GM12878 (cell line): ENCODE measurements around the gene ADARB1. TPM values are rescaled to one million over a fixed set of nuclear protein-coding genes. Genes with fewer than 3 reads are reported as not detected.
A peak's percentile ranks its signal among the peaks of the same experiment; 100 is the strongest.

Source experiments
- ATAC-seq: fragments of 200-7000 bp; cut with Tn5 transposase; 3 replicates; pipeline ENCODE4 v1.9.1; 2020; ENCODE audit warnings: mild to moderate bottlenecking, moderate library complexity
- BruUV-seq: library from RNA; stranded (reverse); fragments of 400-500 nt; replicated peaks from 2 replicates; lab custom pipeline; 2021; lab: Mats Ljungman, UMichigan
- CTCF ChIA-PET: fragments of 300-600 bp; sonication (Branson Sonifier 250); formaldehyde crosslinking; extraction: SDS; loops from one replicate; lab custom pipeline; 2021; ENCODE audit warnings: inconsistent platforms; lab: Yijun Ruan, JAX
- POLR2A ChIA-PET: fragments of 350-600 bp; formaldehyde crosslinking; extraction: SDS; loops from one replicate; lab custom pipeline; 2021; ENCODE audit warnings: inconsistent platforms; lab: Charles Lee
- RAD21 ChIA-PET: fragments of 300-600 bp; sonication (Branson Sonifier 250); formaldehyde crosslinking; loops from one replicate; lab custom pipeline; 2023; ENCODE audit warnings: antibody characterized with exemption; ENCODE audit not compliant: unreplicated experiment; lab: Charles Lee
- SMC1A ChIA-PET: fragments of 300-600 bp; sonication (Branson Sonifier 250); formaldehyde crosslinking; loops from one replicate; lab custom pipeline; 2023; ENCODE audit not compliant: unreplicated experiment, uncharacterized antibody; lab: Charles Lee
- DNase-seq: peaks from one replicate; pipeline ENCODE4 v3.0.0-alpha.2; 2011; ENCODE audit warnings: low read depth, low spot score
- FAIRE-seq: peaks from 3 replicates; lab custom pipeline; 2011; peaks lifted over from hg19 to GRCh38; lab: Jason Lieb, UNC
- H2AFZ ChIP-seq: 2 replicates; pipeline ENCODE4 v1.6.0; 2011; ENCODE audit warnings: low read depth, low read length, control low read depth; ENCODE audit not compliant: control insufficient read depth
- H3K27ac ChIP-seq: 2 replicates; pipeline ENCODE4 v1.5.1; 2011; ENCODE audit warnings: control low read depth; ENCODE audit not compliant: control insufficient read depth, insufficient read depth
- H3K27me3 ChIP-seq, 2 experiments: replicated peaks in 1 of 2; 2 replicates each; pipeline versions ENCODE4 v1.6.0 to v1.6.1; 2011; ENCODE audit warnings: low read length in 1 of 2; ENCODE audit not compliant: control insufficient read depth in 2 of 2, insufficient read depth in 2 of 2
- H3K36me3 ChIP-seq, 2 experiments: 2 replicates each; pipeline ENCODE4 v1.5.1; 2011; ENCODE audit warnings: low read length in 1 of 2; ENCODE audit not compliant: control insufficient read depth in 2 of 2, insufficient read depth in 2 of 2
- H3K4me1 ChIP-seq: 2 replicates; pipeline ENCODE4 v1.6.1; 2011; ENCODE audit warnings: mild to moderate bottlenecking, low read length, moderate library complexity, mixed read lengths; ENCODE audit not compliant: control insufficient read depth, insufficient read depth
- H3K4me2 ChIP-seq: 2 replicates; pipeline ENCODE4 v1.6.0; 2011; ENCODE audit warnings: control low read depth; ENCODE audit not compliant: control insufficient read depth, insufficient read depth
- H3K4me3 ChIP-seq: fragments of 200-600 bp; sonication (generic); 2 replicates; pipeline ENCODE4 v1.5.1; 2016
- H3K79me2 ChIP-seq: 2 replicates; pipeline ENCODE4 v1.6.0; 2011; ENCODE audit warnings: low read length; ENCODE audit not compliant: control insufficient read depth, insufficient read depth
- H3K9ac ChIP-seq: 2 replicates; pipeline ENCODE4 v1.8.0; 2011; ENCODE audit warnings: low read length, control low read depth, mixed read lengths; ENCODE audit not compliant: control insufficient read depth, insufficient read depth
- H3K9me3 ChIP-seq: replicated peaks from 3 replicates; pipeline ENCODE4 v1.5.1; 2011; ENCODE audit warnings: mild to moderate bottlenecking, low read length; ENCODE audit not compliant: control insufficient read depth, insufficient read depth
- H4K20me1 ChIP-seq: 2 replicates; pipeline ENCODE4 v1.6.0; 2011; ENCODE audit not compliant: control insufficient read depth, insufficient read depth
- BACH1 ChIP-seq: fragments of 450-650 bp; IDR thresholded peaks from 2 replicates; pipeline ENCODE4 v1.6.1; 2017; ENCODE audit warnings: mild to moderate bottlenecking, borderline replicate concordance
- BHLHE40 ChIP-seq, 2 experiments: fragments of 450-650 bp in 1 of 2; IDR thresholded peaks; 2 replicates each; pipeline ENCODE4 v1.6.1; 2011 to 2017; ENCODE audit warnings: low read depth in 2 of 2, borderline replicate concordance in 1 of 2, improper control_type of control experiment in 1 of 2, low read length in 1 of 2, mild to moderate bottlenecking in 1 of 2
- CBX3 ChIP-seq: fragments of 200-600 bp; sonication (generic); IDR thresholded peaks from 2 replicates; pipeline ENCODE4 v1.6.1; 2016; ENCODE audit warnings: low read depth, borderline replicate concordance
- CHD2 ChIP-seq: IDR thresholded peaks from 2 replicates; pipeline ENCODE4 v1.6.1; 2011; ENCODE audit warnings: low read depth, low read length, improper control_type of control experiment, borderline replicate concordance
- E2F4 ChIP-seq: IDR thresholded peaks from 2 replicates; pipeline ENCODE4 v1.6.1; 2012; ENCODE audit warnings: low read depth, low read length, improper control_type of control experiment
- EED ChIP-seq: sonication (generic); IDR thresholded peaks from 2 replicates; pipeline ENCODE4 v1.6.1; 2016; ENCODE audit warnings: antibody characterized with exemption, low read depth
- EGR1 ChIP-seq, 2 experiments: IDR thresholded peaks; 1 replicate in 1 of 2; 2 replicates in 1 of 2; pipeline ENCODE4 v1.6.1; 2011 to 2012; ENCODE audit warnings: low read depth in 2 of 2, low read length in 2 of 2, borderline replicate concordance in 1 of 2, mild to moderate bottlenecking in 1 of 2, moderate library complexity in 1 of 2
- FOXK2 ChIP-seq: fragments of 450-650 bp; IDR thresholded peaks from 2 replicates; pipeline ENCODE4 v1.6.1; 2017; ENCODE audit warnings: mild to moderate bottlenecking, moderate library complexity
- IRF5 ChIP-seq: fragments of 450-650 bp; IDR thresholded peaks from 2 replicates; pipeline ENCODE4 v1.6.1; 2017; ENCODE audit warnings: borderline replicate concordance
- JUND ChIP-seq: IDR thresholded peaks from 2 replicates; pipeline ENCODE4 v1.6.1; 2012; ENCODE audit warnings: low read depth, mild to moderate bottlenecking, low read length, improper control_type of control experiment, moderate library complexity
- MAX ChIP-seq: IDR thresholded peaks from 2 replicates; pipeline ENCODE4 v1.6.1; 2012; ENCODE audit warnings: low read depth, low read length, improper control_type of control experiment
- RAD21 ChIP-seq: IDR thresholded peaks from 2 replicates; pipeline ENCODE4 v1.6.1; 2011; ENCODE audit warnings: mild to moderate bottlenecking, low read depth, low read length, moderate library complexity; ENCODE audit not compliant: insufficient read depth
- RCOR1 ChIP-seq: conservative IDR thresholded peaks from 2 replicates; pipeline ENCODE4 v1.6.1; 2012; ENCODE audit warnings: low read depth, low read length, improper control_type of control experiment
- SMARCA5 ChIP-seq: fragments of 450-650 bp; IDR thresholded peaks from 2 replicates; pipeline ENCODE4 v1.6.1; 2017; ENCODE audit warnings: mild to moderate bottlenecking
- SMC3 ChIP-seq: IDR thresholded peaks from 2 replicates; pipeline ENCODE4 v1.6.1; 2011; ENCODE audit warnings: low read length, improper control_type of control experiment, borderline replicate concordance
- SREBF1 ChIP-seq: IDR thresholded peaks from 2 replicates; pipeline ENCODE4 v1.6.1; 2012; ENCODE audit warnings: mild to moderate bottlenecking, low read length
- SREBF2 ChIP-seq: IDR thresholded peaks from 2 replicates; pipeline ENCODE4 v1.6.1; 2012; ENCODE audit warnings: mild to moderate bottlenecking, low read length
- SRF ChIP-seq, 2 experiments: IDR thresholded peaks; 2 replicates each; pipeline ENCODE4 v1.6.1; 2011; ENCODE audit warnings: low read depth in 2 of 2, low read length in 2 of 2, mild to moderate bottlenecking in 1 of 2, moderate library complexity in 1 of 2
- STAT3 ChIP-seq: IDR thresholded peaks from 2 replicates; pipeline ENCODE4 v1.6.1; 2011; ENCODE audit warnings: low read depth, low read length, improper control_type of control experiment
- TAF1 ChIP-seq: IDR thresholded peaks from 2 replicates; pipeline ENCODE4 v1.6.1; 2011; ENCODE audit warnings: mild to moderate bottlenecking, low read depth, low read length, borderline replicate concordance
- USF1 ChIP-seq: IDR thresholded peaks from 2 replicates; pipeline ENCODE4 v1.6.1; 2011; ENCODE audit warnings: borderline replicate concordance, low read depth, mild to moderate bottlenecking, moderate library complexity, mixed read lengths, low read length; ENCODE audit not compliant: insufficient read depth; ENCODE audit errors: extremely low read length
- YBX1 ChIP-seq: fragments of 450-650 bp; IDR thresholded peaks from 2 replicates; pipeline ENCODE4 v1.6.1; 2016; ENCODE audit warnings: antibody characterized with exemption
- ZNF207 ChIP-seq: fragments of 450-650 bp; IDR thresholded peaks from 2 replicates; pipeline ENCODE4 v1.6.1; 2014; ENCODE audit warnings: antibody characterized with exemption, mild to moderate bottlenecking, borderline replicate concordance
- WGBS: methylation state at CpG from one replicate; pipeline ENCODE4 v1.1.6; 2016; ENCODE audit warnings: low lambda C conversion rate; ENCODE audit not compliant: insufficient replicate concordance, insufficient coverage; ENCODE audit errors: missing lambda C conversion rate; 5-methylcytosine and 5-hydroxymethylcytosine counted together
- in situ Hi-C: fragments of 300-500 bp; cut with MboI; formaldehyde crosslinking; loops from 9 replicates; pipeline ENCODE4 v1.14.3; 2018; ENCODE audit warnings: mixed read lengths
- intact Hi-C: fragments of 100-400 bp; cut with micrococcal nuclease; formaldehyde crosslinking; loops from one replicate; pipeline ENCODE4 v1.14.2; 2022; ENCODE audit not compliant: unreplicated experiment
- polyA plus RNA-seq, 11 experiments: library from polyadenylated mRNA; depleted of rRNA in 4 of 11; unstranded in 6 of 11; stranded (reverse) in 5 of 11; fragments of >200 nt; fragmentation: Nextera tagmentation in 4 of 11; fragmentation: Illumina TruSeq in 1 of 11; extraction: Ambion mirVana in 4 of 11; extraction: Trizol in 1 of 11; gene quantifications; 1 replicate in 1 of 11; 2 replicates in 10 of 11; pipeline versions ENCODE4 v1.2.1 to v1.2.3, GENCODE V29; 2011 to 2016; ENCODE audit warnings: inconsistent platforms in 2 of 11, missing spikeins in 2 of 11, low read depth in 1 of 11
- total RNA-seq, 4 experiments: library from RNA; depleted of rRNA in 3 of 4; stranded (reverse); fragments of >200 nt in 3 of 4; fragmentation: Illumina TruSeq in 1 of 4; extraction: Trizol in 1 of 4; gene quantifications; 2 replicates each; pipeline versions ENCODE4 v1.2.1 to v1.2.3, GENCODE V29; 2013 to 2021

The ADARB1 gene
- total and polyA plus RNA-seq, 10 of the 15 experiments (the other 5 are each of a cell fraction or from before 2014, with no cell fraction given): 5.7 to 61.7 (median 25.3) TPM

GRCh38 chr21:45227735-45228134, 153.4 kb downstream of the ADARB1 start (continued):
- TF ChIP-seq SREBF2 (no peak), FOXK2 (no peak), BHLHE40 (IDR thresholded peaks at IDR 0.05; ENCODE audit: borderline replicate concordance in 1 of 2, low read depth in 2 of 2, low read length in 1 of 2) (no peak), EED (no peak; the same call in 1 of the 2 replicates), RAD21 (no peak), STAT3 (no peak), USF1 (no peak), SMC3 (no peak), YBX1 (no peak)

- CTCF ChIA-PET: interaction anchor here (0.6 to 0.8 kb wide), 2 partner anchors 63 to 88 kb away, joined by 3 to 4 read pairs; no protein-coding TSS in a partner anchor
- Histone ChIP-seq H3K4me2 (no peak overlapping the region), H3K36me3 (no peaks in the 10 kb centered on the region), H3K4me1 (no peaks in the 10 kb centered on the region), H3K27me3 (no peaks in the 10 kb centered on the region), H3K27ac (no peak overlapping the region), H3K9ac (no peak overlapping the region), H3K9me3 (no peaks in the 10 kb centered on the region), H3K4me3 (no peak overlapping the region), H2AFZ (no peak overlapping the region), H4K20me1 (0 out of 2 replicates have a peak, but pooled peaks cover 3% of the 10 kb centered on the region), H3K79me2 (no peaks in the 10 kb centered on the region)
- WGBS: 18% methylated on average over 6 of the region's 6 CpGs
- no peak for DNase-seq
- in situ Hi-C loops: no loop called here
- POLR2A ChIA-PET: no interaction called here
- no peak for FAIRE-seq
- RAD21 ChIA-PET: no interaction called here
- SMC1A ChIA-PET: no interaction called here
- no TSS peak for BruUV-seq
- ATAC-seq: peak; percentile 34; the same call in 2 of the 3 replicates
- intact Hi-C loops: no loop called here
- TF ChIP-seq EGR1 (IDR thresholded peaks at IDR 0.05; ENCODE audit: borderline replicate concordance in 1 of 2, low read depth in 2 of 2, low read length in 2 of 2) (no peak), RCOR1 (no peak), SMARCA5 (no peak), CBX3 (no peak), SREBF1 (no peak), TAF1 (no peak), CHD2 (no peak), MAX (no peak), BACH1 (no peak), E2F4 (no peak), JUND (no peak), SRF (IDR thresholded peaks at IDR 0.05; ENCODE audit: low read depth in 2 of 2, low read length in 2 of 2) (no peak), IRF5 (no peak), ZNF207 (no peak)
Measured at GRCh38 chr21:45228171-45228641, 153.8 kb downstream of the ADARB1 start.
